ENCODE measurements around the gene SIGLEC10.

SIGLEC10 gene

GRCh38 chr19:51396175-51396574 is 21.3 kb downstream of the SIGLEC10 start:
- Histone ChIP-seq H3K4me3 (ENCODE audit: low read depth, low read length, poor library complexity, severe bottlenecking) (no peak overlapping the region), H3K36me3 (ENCODE audit: insufficient read depth, low read length) (no peaks in the 10 kb centered on the region), H3K9me3 (ENCODE audit: low read length) (no peaks in the 10 kb centered on the region), H3K4me2 (ENCODE audit: low read length) (peak overlapping the region; percentile 90; the same call in 1 of the 2 replicates), H2AFZ (ENCODE audit: low read length) (no peak overlapping the region), H3K4me1 (ENCODE audit: insufficient read depth, low read length, severe bottlenecking) (peaks cover 28% of the 10 kb centered on the region), H3K27ac (ENCODE audit: low read depth, low read length, poor library complexity, severe bottlenecking) (peak overlapping the region; percentile 89), H3K9me2 (ENCODE audit: low read depth, low read length) (no peaks in the 10 kb centered on the region), H3F3A (ENCODE audit: insufficient read depth, low read length) (no peaks in the 10 kb centered on the region), H4K20me1 (ENCODE audit: insufficient read depth, low read length) (no peaks in the 10 kb centered on the region), H3K79me2 (ENCODE audit: insufficient read depth, low read length) (no peaks in the 10 kb centered on the region), H3K9ac (ENCODE audit: low read length) (no peak overlapping the region), H3K27me3 (ENCODE audit: insufficient read depth, low read length) (no peaks in the 10 kb centered on the region)
- TF ChIP-seq EZH2 (IDR thresholded peaks at IDR 0.05; ENCODE audit: borderline replicate concordance, low read length): no peak
- TF ChIP-seq CTCF (IDR thresholded peaks at IDR 0.05; ENCODE audit: low read length): no peak

- peak overlapping the region; percentile 98; the same call in 1 of the 2 replicates for H2AFZ ChIP-seq (ENCODE audit: low read length)
These were observed 23.2 kb downstream of the SIGLEC10 start for GRCh38 chr19:51394050-51394836.

GRCh38 chr19:51392701-51393100 is 24.7 kb downstream of the SIGLEC10 start:
- no peaks in the 10 kb centered on the region for H3F3A ChIP-seq (ENCODE audit: insufficient read depth, low read length)
- H3K27me3 ChIP-seq (ENCODE audit: insufficient read depth, low read length): no peaks in the 10 kb centered on the region
- no peaks in the 10 kb centered on the region for H3K79me2 ChIP-seq (ENCODE audit: insufficient read depth, low read length)
- H3K9ac ChIP-seq (ENCODE audit: low read length): no peak overlapping the region
- no peak overlapping the region for H3K4me3 ChIP-seq (ENCODE audit: low read depth, low read length, poor library complexity, severe bottlenecking)
- H4K20me1 ChIP-seq (ENCODE audit: insufficient read depth, low read length): no peaks in the 10 kb centered on the region
- peaks cover 43% of the 10 kb centered on the region for H3K4me1 ChIP-seq (ENCODE audit: insufficient read depth, low read length, severe bottlenecking)
- no peak overlapping the region for H3K27ac ChIP-seq (ENCODE audit: low read depth, low read length, poor library complexity, severe bottlenecking)
- TF ChIP-seq CTCF (IDR thresholded peaks at IDR 0.05; ENCODE audit: low read length) (no peak), EZH2 (IDR thresholded peaks at IDR 0.05; ENCODE audit: borderline replicate concordance, low read length) (no peak)
- peak overlapping the region; percentile 41; the same call in 1 of the 2 replicates for H2AFZ ChIP-seq (ENCODE audit: low read length)
- H3K36me3 ChIP-seq (ENCODE audit: insufficient read depth, low read length): no peaks in the 10 kb centered on the region
- no peak overlapping the region for H3K4me2 ChIP-seq (ENCODE audit: low read length)
- no peaks in the 10 kb centered on the region for H3K9me2 ChIP-seq (ENCODE audit: low read depth, low read length)
- no peaks in the 10 kb centered on the region for H3K9me3 ChIP-seq (ENCODE audit: low read length)

More at GRCh38 chr19:51394050-51394836, 23.2 kb downstream of the SIGLEC10 start:
- H3K79me2 ChIP-seq (ENCODE audit: insufficient read depth, low read length): no peaks in the 10 kb centered on the region
- H3K4me3 ChIP-seq (ENCODE audit: low read depth, low read length, poor library complexity, severe bottlenecking): peak overlapping the region; percentile 74
- H3K27me3 ChIP-seq (ENCODE audit: insufficient read depth, low read length): no peaks in the 10 kb centered on the region
- peak overlapping the region; percentile 99 for H3K4me2 ChIP-seq (ENCODE audit: low read length)
- peaks cover 43% of the 10 kb centered on the region for H3K4me1 ChIP-seq (ENCODE audit: insufficient read depth, low read length, severe bottlenecking)
- H3K9me3 ChIP-seq (ENCODE audit: low read length): no peaks in the 10 kb centered on the region
- H3K27ac ChIP-seq (ENCODE audit: low read depth, low read length, poor library complexity, severe bottlenecking): peak overlapping the region; percentile 89
- no peak; the same call in 1 of the 2 replicates for TF ChIP-seq CTCF (IDR thresholded peaks at IDR 0.05; ENCODE audit: low read length)
- no peak for TF ChIP-seq EZH2 (IDR thresholded peaks at IDR 0.05; ENCODE audit: borderline replicate concordance, low read length)
- H3K9ac ChIP-seq (ENCODE audit: low read length): peak overlapping the region; percentile 94
- no peaks in the 10 kb centered on the region for H3K9me2 ChIP-seq (ENCODE audit: low read depth, low read length)
- no peaks in the 10 kb centered on the region for H3F3A ChIP-seq (ENCODE audit: insufficient read depth, low read length)
- no peaks in the 10 kb centered on the region for H4K20me1 ChIP-seq (ENCODE audit: insufficient read depth, low read length)
- H3K36me3 ChIP-seq (ENCODE audit: insufficient read depth, low read length): no peaks in the 10 kb centered on the region
